RWPE2 (cell line): ENCODE results near the gene SETD5.

Source experiments
- ATAC-seq: fragments of 200-7000 bp; cut with Tn5 transposase; 3 replicates; pipeline ENCODE4 v1.9.1; 2021; ENCODE audit warnings: low read depth
- DNase-seq: peaks from one replicate; pipeline ENCODE4 v3.0.0-alpha.2; 2020; ENCODE audit warnings: low spot score
- H3K27ac ChIP-seq: fragments of 450-650 bp; 2 replicates; pipeline ENCODE4 v1.5.1; 2017; ENCODE audit warnings: mild to moderate bottlenecking; ENCODE audit not compliant: poor library complexity, severe bottlenecking
- H3K27me3 ChIP-seq: fragments of 250-450 bp; sonication (Bioruptor Pico); 2 replicates; pipeline ENCODE4 v1.5.1; 2021; ENCODE audit warnings: mild to moderate bottlenecking, moderate library complexity; ENCODE audit not compliant: insufficient read depth, poor library complexity, severe bottlenecking
- H3K36me3 ChIP-seq: fragments of 250-450 bp; sonication (Bioruptor Pico); 2 replicates; pipeline ENCODE4 v1.5.1; 2020; ENCODE audit warnings: low read depth, mild to moderate bottlenecking, moderate library complexity
- H3K4me1 ChIP-seq: fragments of 250-450 bp; sonication (Bioruptor Pico); 2 replicates; pipeline ENCODE4 v1.5.1; 2021; ENCODE audit warnings: mild to moderate bottlenecking, moderate library complexity; ENCODE audit not compliant: insufficient read depth, poor library complexity, severe bottlenecking
- H3K4me3 ChIP-seq: fragments of 250-450 bp; sonication (Bioruptor Pico); 2 replicates; pipeline ENCODE4 v1.5.1; 2021; ENCODE audit warnings: mild to moderate bottlenecking, moderate library complexity; ENCODE audit not compliant: severe bottlenecking
- H3K9me3 ChIP-seq: fragments of 250-450 bp; sonication (Bioruptor Pico); 2 replicates; pipeline ENCODE4 v1.5.1; 2021; ENCODE audit warnings: mild to moderate bottlenecking, moderate library complexity; ENCODE audit not compliant: severe bottlenecking
- TF ChIP-seq, protein P1 (sequence below): fragments of 450-650 bp; IDR thresholded peaks from one replicate; pipeline ENCODE4 v1.5.1; 2017; ENCODE audit warnings: mild to moderate bottlenecking, moderate library complexity; ENCODE audit not compliant: poor library complexity, severe bottlenecking

SETD5 gene

DNA sequence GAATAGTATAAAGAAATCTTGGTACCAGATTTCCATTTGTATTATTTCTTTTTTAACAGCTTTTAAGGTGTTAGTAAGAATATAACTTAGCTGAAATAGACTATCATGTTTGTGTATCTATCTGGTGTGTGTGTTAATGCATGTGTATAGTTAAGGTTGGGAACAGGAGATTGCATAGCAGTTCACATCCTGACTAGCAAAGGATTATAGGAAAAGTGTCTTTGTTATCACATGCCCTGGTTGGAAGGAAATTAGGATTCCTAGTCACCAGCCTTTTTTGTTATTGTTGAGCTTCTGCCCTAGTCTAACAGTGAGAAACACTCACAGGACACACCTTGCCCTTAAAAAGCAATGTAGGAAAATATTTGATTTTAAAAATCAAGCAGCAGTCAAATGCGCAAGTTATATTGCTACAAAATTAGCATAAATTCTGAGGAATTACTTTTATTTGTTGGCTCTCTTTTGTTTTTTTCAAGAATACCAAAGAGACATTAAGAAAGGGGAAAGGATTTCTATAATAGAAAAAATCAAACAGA lies 58.2 kb downstream of the SETD5 start:
- DNase-seq = no peak
- H3K9me3 ChIP-seq = no peaks in the 10 kb centered on the region
- no peak overlapping the region for H3K27ac ChIP-seq
- H3K27me3 ChIP-seq = no peaks in the 10 kb centered on the region
- H3K4me1 ChIP-seq = no peaks in the 10 kb centered on the region
- no peak for ATAC-seq
- TF ChIP-seq, protein P1, sequence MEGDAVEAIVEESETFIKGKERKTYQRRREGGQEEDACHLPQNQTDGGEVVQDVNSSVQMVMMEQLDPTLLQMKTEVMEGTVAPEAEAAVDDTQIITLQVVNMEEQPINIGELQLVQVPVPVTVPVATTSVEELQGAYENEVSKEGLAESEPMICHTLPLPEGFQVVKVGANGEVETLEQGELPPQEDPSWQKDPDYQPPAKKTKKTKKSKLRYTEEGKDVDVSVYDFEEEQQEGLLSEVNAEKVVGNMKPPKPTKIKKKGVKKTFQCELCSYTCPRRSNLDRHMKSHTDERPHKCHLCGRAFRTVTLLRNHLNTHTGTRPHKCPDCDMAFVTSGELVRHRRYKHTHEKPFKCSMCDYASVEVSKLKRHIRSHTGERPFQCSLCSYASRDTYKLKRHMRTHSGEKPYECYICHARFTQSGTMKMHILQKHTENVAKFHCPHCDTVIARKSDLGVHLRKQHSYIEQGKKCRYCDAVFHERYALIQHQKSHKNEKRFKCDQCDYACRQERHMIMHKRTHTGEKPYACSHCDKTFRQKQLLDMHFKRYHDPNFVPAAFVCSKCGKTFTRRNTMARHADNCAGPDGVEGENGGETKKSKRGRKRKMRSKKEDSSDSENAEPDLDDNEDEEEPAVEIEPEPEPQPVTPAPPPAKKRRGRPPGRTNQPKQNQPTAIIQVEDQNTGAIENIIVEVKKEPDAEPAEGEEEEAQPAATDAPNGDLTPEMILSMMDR = no peak
- peaks cover 100% of the 10 kb centered on the region for H3K36me3 ChIP-seq
- H3K4me3 ChIP-seq = no peak overlapping the region

DNA sequence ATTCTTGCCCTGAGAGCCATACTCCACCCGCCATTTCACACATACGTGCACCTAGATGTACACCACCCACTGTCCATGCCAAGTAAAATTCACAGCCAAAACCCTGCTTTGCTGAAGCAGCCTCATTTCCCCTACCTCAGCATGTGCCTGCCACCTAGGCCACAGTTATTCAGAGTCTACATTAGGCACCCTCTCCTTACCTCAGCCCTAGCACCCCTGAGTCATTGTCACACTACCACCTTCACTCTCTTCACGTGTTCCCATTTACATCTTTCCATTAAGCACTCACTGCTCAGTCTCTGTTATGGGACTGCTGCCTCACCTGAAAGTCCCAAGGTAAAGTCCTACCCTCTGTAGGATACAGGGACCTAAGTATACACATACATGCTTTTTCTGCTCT lies 70.0 kb downstream of the SETD5 start:
- H3K9me3 ChIP-seq = no peaks in the 10 kb centered on the region
- TF ChIP-seq, protein P1 = no peak
- H3K4me3 ChIP-seq = no peak overlapping the region
- no peak overlapping the region for H3K27ac ChIP-seq
- no peak for ATAC-seq
- peaks cover 100% of the 10 kb centered on the region for H3K36me3 ChIP-seq
- no peaks in the 10 kb centered on the region for H3K27me3 ChIP-seq
- no peaks in the 10 kb centered on the region for H3K4me1 ChIP-seq
- DNase-seq = no peak

DNA sequence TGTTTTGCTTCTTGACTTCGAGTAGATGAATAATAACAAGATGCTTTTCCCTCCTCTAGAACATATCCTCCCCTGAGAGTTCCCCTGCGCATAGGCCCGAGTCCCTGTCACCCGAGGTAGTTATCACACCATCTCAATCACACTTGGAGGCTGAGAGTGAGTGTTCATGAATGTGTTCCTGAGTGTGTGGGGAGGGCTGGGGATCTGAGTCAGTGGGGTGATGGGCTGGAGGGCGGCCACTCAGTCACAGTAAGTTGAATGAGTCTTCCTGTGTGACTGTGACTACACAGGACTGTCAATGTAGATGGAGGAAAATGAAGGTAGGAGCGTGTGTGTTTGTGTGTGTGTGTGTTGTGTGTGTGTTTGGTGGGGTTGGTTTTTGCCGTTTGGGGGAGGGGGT lies 71.0 kb downstream of the SETD5 start:
- no peak for ATAC-seq
- TF ChIP-seq, protein P1 = no peak

DNA sequence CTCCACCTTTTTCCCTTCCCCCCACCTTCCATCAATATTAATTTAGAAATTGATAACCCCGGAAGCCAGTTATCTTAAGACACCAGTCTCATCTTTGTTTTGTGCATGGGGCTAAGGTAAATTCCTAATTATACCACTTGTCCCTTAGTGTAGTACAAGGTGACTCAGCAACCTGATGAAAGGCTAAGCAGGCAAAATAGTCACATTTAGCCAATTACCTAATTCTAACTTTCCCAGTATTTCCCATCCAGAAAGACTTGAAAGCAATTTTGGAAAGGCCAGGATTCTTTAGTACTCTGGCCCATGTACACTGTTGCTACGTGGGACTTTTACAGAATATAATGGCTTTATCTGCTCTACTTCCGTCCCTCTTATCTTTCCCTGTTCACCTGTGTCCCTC lies 72.6 kb downstream of the SETD5 start:
- no peak for DNase-seq

More for the DNA sequence above, 71.0 kb downstream of the SETD5 start:
- Histone ChIP-seq H3K36me3 (peaks cover 100% of the 10 kb centered on the region), H3K27me3 (no peaks in the 10 kb centered on the region), H3K4me1 (no peaks in the 10 kb centered on the region), H3K27ac (no peak overlapping the region), H3K9me3 (no peaks in the 10 kb centered on the region), H3K4me3 (no peak overlapping the region)
- no peak for DNase-seq

DNA sequence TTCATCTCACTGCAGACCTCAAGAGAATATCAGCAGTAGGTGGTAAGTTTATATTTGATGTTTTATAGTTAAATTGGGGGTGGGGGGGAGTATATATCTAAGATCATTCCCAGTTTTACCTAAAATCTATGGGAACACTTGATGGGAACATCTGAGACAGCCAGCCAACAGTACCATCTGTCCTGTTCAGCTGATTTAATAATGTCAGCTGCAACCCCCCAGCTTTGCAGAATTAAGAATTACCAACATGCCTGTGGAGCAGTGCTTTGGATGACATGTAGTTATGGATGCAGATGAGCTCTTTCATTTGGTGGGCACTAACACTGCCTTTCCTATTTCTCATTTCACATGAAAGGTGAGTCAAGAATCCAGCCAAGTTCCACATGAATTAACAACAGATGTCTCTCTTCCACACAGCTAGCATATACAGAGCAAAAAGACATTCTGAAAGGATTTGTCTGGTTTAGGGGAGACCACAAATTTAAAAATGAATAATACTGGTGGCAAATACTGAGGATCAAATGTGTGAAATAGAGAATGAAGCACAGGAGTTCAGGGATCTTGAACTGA lies 76.2 kb downstream of the SETD5 start:
- TF ChIP-seq, protein P1 = no peak
- no peaks in the 10 kb centered on the region for H3K27me3 ChIP-seq
- ATAC-seq (no peak), DNase-seq (no peak)
- peaks cover 96% of the 10 kb centered on the region for H3K36me3 ChIP-seq
- H3K9me3 ChIP-seq = no peaks in the 10 kb centered on the region
- H3K4me3 ChIP-seq = no peak overlapping the region
- H3K27ac ChIP-seq = no peak overlapping the region
- H3K4me1 ChIP-seq = no peaks in the 10 kb centered on the region

More for the DNA sequence above, 72.6 kb downstream of the SETD5 start:
- TF ChIP-seq, protein P1 = no peak
- peaks cover 100% of the 10 kb centered on the region for H3K36me3 ChIP-seq
- H3K4me3 ChIP-seq = no peak overlapping the region
- H3K4me1 ChIP-seq = no peaks in the 10 kb centered on the region
- ATAC-seq = no peak
- H3K27ac ChIP-seq = no peak overlapping the region
- H3K9me3 ChIP-seq = no peaks in the 10 kb centered on the region
- H3K27me3 ChIP-seq = no peaks in the 10 kb centered on the region
